CD4-positive, alpha-beta T cell treated with Interleukin-1 beta for 1 hour (primary cell): ENCODE results near the gene KLC4.
"Not testable (repeated sequence)": the region's sequence is repeated elsewhere in the genome, so short reads cannot be mapped to it uniquely, and the experiment has no call there.

Source experiments
- DNase-seq, 2 donors: peaks; one replicate each; pipeline ENCODE4 v3.0.0-alpha.2; 2020 to 2022

Gene KLC4

DNA sequence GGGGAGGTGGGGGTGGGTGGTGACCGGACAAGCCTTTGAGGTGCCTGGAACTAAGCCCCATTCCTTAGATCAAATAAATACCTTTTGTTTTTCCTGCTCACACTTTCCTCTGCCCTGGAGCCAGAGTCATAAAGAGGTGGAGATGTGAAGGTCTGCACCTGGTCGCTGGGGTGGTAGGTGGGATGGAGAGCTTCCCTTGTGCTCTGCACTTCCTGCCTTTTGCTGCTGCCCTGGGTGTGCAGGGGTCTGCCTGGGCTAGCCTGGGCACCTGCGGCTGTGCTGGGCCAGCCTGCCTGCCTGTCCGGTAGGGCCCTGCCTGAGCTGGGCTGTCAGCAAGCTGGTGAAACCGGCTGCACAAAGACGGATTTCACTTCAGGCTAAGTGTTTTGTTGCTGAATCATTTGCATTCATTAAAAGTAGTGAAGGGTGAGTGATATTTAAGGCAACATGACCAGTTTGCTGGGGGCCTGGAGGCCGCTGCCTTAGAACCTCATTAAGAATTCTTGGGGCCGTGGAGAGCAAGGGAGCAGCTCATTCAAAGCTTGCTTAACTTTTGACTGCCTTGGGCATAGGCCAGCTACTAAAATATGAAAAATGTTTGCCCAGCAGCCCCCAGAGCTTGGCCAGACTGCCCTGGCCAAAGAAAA is 37.1 kb downstream of the KLC4 start:
- DNase-seq: no peak

DNA sequence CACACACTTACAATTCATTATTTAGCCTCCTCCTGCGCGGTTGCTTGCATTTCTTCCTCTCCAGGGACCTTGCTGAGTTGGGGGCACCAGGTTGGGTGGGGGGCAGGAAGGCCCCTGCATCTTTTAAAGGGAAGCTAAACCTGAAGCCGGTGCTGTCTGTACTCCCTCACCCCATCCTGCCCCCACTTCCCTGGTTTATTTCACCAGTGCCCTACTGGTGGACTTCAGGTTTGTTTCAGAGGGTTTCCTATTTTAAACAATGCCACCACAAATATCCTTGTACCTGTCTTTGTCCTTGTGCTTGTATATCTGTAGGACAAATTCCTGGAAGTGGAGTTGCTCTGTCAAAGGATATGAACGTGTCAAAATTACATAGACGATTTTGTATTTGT is 37.7 kb downstream of the KLC4 start:
- no peak for DNase-seq

DNA sequence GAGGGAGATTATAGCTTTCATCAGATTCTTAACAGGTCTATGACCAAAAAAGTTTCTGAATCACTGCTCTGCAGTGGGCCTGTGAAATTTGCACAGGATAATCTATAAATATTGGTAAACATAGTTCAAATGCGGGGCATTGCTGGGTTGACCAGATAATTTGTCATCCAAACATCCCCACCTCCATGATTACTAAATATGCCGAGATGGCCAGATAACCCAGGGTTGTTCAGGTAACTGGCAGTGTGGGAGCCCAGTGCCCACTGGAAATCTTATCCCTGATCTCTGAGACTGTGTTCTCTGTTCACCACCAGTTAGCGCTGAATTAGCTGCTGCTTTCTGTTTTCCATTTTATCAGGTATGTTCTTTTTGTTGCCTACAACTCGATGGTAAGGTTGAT is 38.1 kb downstream of the KLC4 start:
- DNase-seq: no peak

- no peak for DNase-seq
Measured at GRCh38 chr6:43101497-43101896, 42.1 kb downstream of the KLC4 start.

DNA sequence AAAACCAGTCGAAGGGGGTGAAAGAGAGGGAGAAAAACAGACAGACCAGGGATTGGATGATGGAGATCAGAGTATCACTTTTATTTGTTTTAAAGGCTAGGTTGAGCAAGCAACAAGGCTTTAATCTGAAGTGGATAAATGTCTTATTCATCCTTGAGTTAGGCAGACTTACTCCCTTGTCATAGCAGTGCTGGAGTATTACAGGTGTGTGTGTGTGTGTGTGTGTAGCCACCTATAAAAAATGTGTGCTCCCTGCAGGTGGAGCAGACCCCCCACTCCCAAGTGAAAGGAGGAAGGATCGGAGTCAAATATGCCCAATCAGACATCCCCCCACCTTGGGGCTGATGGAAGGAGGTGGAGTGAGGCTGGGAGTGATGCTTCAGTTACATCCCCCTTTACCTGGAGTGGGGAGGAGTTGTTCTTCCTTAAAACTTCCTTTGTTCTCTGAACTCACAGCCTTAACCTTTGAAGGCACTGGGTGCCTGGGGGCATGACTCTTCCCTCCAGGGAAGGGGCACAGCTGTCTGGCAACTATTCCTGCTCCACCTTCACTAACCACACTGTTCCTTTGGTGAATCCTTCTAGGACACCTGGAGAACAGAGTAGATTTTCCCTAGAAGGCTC is 43.9 kb downstream of the KLC4 start:
- DNase-seq: no peak

DNA sequence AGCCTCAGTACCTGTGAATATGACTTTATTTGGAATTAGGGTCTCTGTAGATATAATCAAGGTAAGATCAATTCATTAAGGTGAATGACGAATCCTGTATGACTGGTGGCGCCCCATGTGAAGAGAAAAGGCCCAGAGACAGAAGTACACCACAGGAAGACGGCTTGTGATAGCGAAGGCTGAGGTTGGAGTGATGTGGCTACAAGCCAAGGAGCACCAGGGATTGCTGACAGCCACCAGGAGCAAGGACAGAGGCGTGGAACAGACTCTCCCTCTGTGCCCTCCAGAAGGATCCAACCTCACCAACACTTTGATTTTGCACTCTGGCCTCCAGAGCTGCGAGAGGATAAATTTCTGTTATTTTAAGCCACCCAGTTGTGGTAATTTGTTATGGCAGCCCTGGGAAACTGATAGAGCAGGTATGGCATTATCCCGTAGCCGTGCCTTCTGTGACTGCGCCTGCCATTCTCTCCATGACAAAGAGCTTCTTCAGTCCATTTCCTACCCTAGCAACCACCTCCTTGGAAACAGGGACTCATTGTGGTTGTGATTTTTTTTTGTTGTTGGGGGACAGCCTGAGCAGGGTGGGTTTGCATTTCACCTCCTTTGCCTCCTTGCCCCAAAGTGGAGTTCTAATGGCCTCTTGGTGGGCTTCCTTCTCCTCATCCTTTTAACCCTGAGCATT is 46.2 kb downstream of the KLC4 start:
- DNase-seq: no peak

- no peak for DNase-seq
Measured at GRCh38 chr6:43107344-43108062, 48.1 kb downstream of the KLC4 start.

- no peak for DNase-seq
Measured at GRCh38 chr6:43113431-43114260, 54.2 kb downstream of the KLC4 start.

- no peak for DNase-seq
Measured at GRCh38 chr6:43115365-43115764, 55.9 kb downstream of the KLC4 start.

GRCh38 chr6:43117466-43117865 is 58.0 kb downstream of the KLC4 start:
- not testable (repeated sequence) for DNase-seq

GRCh38 chr6:43119482-43119881 is 60.1 kb downstream of the KLC4 start:
- no peak for DNase-seq

- DNase-seq: no peak
Measured at GRCh38 chr6:43120101-43120763, 60.8 kb downstream of the KLC4 start.

- DNase-seq: no peak
Measured at GRCh38 chr6:43120944-43121913, 61.8 kb downstream of the KLC4 start.

DNA sequence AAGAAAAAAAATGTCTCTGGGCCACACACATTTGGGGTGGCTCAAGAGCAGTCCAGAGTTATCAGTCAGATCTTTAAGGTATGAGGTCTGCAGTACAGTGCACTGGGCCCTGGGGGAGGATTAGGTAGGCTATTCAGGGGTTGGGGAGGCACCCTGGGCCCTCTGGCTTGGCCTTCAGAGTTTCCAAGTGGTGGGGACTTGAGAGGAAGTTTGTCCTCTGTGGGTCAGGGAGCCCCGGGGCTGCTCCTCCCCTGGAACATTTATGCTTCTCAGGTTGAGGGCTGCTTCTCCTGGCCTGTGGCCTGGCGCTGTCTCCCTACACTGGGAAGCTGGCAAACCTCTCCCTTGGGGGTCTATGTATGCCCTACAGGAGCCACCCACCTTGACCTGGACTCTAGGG is 62.7 kb downstream of the KLC4 start:
- DNase-seq: no peak

- no peak for DNase-seq
Measured at GRCh38 chr6:43123461-43124314, 64.3 kb downstream of the KLC4 start.

GRCh38 chr6:43124481-43124880 is 65.0 kb downstream of the KLC4 start:
- DNase-seq: no peak
